GM19240 (cell line): ENCODE measurements around the gene CHIT1.
"Not testable (repeated sequence)": the region's sequence is repeated elsewhere in the genome, so short reads cannot be mapped to it uniquely, and the experiment has no call there.

Source experiments
- DNase-seq: peaks from one replicate; pipeline ENCODE4 v3.0.0; 2011; ENCODE audit warnings: low spot score; ENCODE audit not compliant: insufficient read length

CHIT1 gene

DNA sequence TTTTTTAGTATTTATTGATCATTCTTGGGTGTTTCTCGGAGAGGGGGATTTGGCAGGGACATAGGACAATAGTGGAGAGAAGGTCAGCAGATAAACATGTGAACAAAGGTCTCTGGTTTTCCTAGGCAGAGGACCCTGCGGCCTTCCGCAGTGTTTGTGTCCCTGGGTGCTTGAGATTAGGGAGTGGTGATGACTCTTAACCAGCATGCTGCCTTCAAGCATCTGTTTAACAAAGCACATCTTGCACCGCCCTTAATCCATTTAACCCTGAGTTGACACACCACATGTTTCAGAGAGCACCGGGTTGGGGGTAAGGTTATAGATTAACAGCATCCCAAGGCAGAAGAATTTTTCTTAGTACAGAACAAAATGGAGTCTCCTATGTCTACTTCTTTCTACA is 36.7 kb upstream of the CHIT1 start:
- not testable (repeated sequence) for DNase-seq

GRCh38 chr1:203265541-203265940 is 36.1 kb upstream of the CHIT1 start:
- DNase-seq: no peak

DNA sequence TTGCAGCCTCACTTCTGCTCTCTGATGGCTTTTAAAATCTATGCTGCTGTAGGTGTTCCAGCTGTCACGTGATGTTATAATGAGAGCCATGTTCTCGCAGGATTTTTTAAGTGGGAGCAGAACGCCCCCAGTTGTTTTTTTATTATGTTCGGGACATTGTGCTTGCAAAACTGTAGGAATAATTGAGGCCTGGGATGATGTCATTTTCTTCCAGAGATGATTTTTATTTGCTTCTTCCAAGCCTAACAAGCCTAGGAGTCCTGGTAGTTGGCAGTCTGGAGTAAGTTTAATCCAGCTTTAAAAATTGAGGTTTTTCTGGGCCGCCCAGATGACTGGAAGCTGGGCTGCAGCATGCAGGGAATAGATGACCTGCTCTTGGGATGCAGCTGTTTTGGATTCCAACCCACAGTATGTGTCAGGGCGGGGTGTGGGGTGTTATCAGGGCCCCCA is 34.6 kb upstream of the CHIT1 start:
- no peak for DNase-seq

GRCh38 chr1:203263496-203263895 is 34.0 kb upstream of the CHIT1 start:
- DNase-seq: no peak

- DNase-seq: not testable (repeated sequence)
Measured at GRCh38 chr1:203256636-203257035, 27.2 kb upstream of the CHIT1 start.

- not testable (repeated sequence) for DNase-seq
Measured at GRCh38 chr1:203254782-203255181, 25.3 kb upstream of the CHIT1 start.

DNA sequence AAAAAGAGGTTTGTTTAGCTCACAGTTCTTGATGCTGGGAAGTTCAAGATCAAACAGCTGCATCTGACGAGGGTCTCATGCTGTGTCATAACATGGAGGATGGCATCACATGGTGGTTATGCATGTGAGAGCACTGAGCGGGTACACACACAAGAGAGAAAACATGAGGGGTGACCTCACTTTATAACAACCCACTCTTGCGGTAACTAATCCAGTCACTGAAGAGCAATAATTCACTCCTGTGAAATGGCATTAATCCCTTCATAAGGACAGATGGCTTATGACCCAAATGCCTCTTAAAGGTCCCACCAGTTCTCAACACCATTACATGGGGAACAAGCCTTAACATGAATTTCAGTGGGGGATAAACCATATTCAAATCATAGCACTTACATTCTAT is 23.2 kb upstream of the CHIT1 start:
- no peak for DNase-seq

DNA sequence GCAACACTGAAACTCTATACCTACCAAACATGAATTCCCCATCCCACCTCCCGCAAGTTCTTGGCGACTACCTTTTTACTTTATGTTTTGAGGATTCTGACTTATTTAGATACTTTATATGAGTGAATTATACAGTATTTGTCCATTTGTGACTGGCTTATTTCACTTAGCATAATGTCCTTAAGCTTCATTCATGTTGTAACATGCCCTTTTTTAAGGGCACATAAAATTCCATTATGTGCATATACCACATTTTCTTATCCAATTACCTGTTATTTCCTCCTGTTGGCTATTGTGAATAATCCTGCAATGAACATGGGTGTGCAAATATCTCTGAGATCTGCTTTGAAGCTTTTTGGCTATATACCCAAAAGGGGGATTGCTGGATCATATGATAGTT is 22.0 kb upstream of the CHIT1 start:
- no peak for DNase-seq

DNA sequence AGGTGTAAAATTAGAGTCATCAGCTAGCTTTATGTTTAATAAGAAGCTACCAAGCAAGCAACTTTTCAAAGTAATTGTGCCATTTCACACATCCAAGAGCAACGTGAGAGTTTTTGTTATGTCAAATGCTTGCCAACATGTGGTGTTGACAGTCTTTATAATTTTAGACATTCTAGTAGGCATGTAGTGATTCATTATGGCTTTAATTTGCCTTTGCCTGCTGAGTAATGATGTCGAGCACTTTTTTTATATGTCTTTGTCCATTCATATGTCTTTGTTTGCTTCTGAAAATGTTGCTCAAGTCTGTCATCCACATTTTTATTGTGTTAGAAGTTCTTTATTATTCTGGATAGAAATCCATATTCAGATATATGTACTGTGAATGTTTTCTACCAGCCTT is 21.4 kb upstream of the CHIT1 start:
- no peak for DNase-seq

GRCh38 chr1:203244776-203245175 is 15.3 kb upstream of the CHIT1 start:
- DNase-seq: no peak

- not testable (repeated sequence) for DNase-seq
Measured at GRCh38 chr1:203241708-203242107, 12.2 kb upstream of the CHIT1 start.

DNA sequence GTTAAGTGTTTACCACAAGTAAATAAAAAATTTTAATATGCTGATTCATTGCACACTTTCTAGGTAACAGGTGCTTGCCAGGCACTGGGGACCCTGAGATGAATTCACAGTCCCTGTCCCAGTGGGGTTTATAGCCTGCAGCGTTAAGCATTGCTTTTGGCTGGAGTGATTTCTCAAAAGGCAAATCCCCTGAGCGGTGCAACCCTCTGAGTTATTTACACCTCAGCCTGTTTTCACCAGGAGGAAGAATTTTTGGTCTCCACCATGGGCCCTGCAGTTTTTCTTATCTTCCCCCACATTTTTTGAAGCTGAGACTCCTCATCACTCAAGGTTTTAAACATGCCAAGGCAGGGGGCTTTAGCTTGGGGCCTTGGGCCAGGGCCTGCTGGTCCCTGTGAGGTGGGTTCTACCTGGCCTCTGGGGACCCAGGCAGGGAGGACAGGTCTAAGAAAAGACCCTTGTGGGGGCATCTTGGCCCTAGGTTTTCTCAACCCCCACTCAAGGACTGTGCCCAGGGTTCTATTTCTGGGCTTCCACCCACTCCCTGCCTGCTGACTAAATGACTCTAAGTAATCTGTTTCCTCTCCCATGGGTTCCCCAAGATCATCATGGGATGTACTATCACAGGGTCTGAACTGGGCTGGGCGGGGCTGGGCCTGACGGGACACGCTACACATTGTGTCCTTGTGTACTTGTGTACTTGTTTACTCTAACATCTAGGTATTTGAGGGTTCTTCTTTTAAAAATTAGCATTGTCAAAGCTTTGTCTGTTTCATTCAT is 10.2 kb upstream of the CHIT1 start:
- no peak for DNase-seq

- no peak for DNase-seq
Measured at GRCh38 chr1:203239081-203239480, 9.6 kb upstream of the CHIT1 start.

- DNase-seq: no peak
Measured at GRCh38 chr1:203238535-203238934, 9.1 kb upstream of the CHIT1 start.

DNA sequence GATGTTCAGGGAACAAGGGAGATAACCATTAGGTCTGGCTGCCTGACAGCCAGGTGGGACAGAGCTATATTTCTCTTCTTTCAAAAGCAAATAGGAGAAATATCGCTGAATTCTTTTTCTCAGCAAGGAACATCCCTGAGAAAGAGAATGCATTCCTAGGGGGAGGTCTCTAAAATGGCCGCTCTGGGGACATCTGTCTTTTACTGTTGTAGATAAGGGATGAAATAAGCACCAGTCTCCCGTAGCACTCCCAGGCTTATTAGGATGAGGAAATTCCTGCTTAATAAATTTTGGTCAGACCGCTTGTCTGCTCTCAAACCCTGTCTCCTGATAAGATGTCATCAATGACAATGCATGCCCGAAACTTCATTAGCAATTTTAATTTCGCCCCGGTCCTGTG is 5.4 kb upstream of the CHIT1 start:
- DNase-seq: not testable (repeated sequence)

DNA sequence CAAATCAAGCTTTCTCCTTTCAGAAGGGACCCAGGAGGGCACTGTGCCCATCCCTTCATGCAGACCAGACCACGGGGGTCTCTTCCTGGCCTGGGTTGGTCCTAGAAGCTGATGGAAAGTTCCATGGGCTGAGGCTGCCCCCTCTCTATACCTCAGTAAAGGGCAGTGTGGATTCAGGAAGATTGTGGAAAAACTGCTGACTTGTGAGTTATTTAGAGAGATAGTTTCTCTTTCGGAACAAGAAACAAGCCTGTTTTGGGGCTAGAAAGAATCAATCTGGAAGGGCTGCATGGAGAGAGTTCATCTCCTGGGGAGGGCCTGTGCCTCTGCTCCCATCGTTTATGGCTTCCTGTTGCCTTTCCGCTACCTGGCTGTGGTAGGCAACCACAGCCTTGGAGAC is 803 bp downstream of the CHIT1 start:
- DNase-seq: no peak

DNA sequence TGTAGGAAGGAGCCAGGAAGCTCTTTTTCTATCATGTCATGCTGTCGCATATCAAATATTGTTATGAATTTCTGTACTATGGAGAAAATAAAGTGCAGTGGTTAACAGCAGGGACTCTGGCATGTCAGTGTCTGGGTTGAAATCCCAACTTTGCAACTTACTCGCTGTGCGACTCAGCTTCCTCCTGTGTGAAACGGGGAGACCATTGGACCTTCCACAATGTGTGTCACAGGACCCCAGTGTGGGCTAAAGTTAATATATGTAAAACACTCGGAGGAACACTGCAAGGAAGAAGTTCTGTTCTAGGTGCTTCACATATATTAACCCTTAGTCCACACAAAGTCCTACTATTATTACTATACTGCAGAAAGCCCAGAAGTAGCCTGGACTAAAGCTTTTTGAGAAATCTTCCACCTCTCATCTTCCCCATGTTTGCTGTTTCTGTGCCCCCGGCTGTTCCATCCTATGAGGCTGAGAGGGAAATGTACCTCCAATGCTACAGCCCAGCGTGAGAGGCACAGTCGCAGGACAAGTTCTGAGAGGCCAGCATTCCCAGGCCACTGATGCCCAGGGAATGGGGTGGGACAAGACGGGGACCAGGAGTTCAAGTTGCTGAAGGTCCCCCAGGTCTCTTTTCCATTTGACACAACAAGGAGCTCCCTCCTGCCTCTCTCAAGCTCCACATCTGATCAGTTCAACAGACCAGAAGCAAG is 1.9 kb downstream of the CHIT1 start:
- no peak for DNase-seq

- no peak for DNase-seq
Measured at GRCh38 chr1:203225071-203225470, 4.4 kb downstream of the CHIT1 start.

- no peak for DNase-seq
Measured at GRCh38 chr1:203223012-203223775, 6.3 kb downstream of the CHIT1 start.

DNA sequence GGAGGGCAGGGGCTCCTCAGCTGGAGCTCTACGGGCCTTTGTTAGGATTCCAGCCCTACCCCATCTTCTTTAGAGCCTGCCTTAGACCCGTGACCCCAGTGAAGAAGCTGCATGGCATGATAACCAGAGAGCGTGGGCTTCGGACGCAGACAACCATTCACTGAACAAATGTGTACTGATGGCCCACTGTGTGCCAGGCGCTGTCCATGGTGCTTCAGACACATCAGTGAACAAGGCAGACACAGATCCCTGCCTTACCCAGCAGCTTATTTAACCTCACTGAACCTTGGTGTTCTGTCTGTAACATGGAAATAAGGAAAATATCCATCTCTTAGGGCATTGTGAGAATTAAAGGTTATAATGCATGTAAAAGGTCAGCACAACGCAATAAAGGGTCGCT is 9.5 kb downstream of the CHIT1 start:
- DNase-seq: no peak

DNA sequence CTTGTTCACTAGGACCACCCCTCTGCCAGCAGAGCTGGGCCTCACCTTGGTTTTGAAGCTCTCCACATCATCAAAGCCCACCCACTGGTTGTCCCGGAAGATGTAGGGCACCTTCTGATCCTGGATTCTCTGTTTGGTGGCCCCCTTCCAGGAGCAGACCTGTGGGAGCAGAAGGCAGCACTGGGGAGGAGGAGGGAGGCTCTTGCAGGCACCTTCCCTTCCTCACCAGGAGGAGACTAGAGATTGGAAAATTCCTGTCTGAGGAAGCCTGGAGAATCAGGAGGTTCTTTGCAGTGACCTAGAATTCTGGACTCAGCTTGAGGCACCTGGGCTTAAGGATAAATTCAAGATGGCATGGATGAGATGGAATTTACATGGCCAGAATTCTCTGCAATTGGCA is 10.3 kb downstream of the CHIT1 start:
- DNase-seq: no peak

- DNase-seq: no peak
Measured at GRCh38 chr1:203217668-203218067, 11.8 kb downstream of the CHIT1 start.
